GM19463 (cell line): Measurements from ENCODE around the gene GFM2.
A peak's percentile ranks its signal among the peaks of the same experiment; 100 is the strongest.
"Not testable (repeated sequence)": the region's sequence is repeated elsewhere in the genome, so short reads cannot be mapped to it uniquely, and the experiment has no call there.

ENCODE experiments used
- ATAC-seq: cut with Tn5 transposase; IDR thresholded peaks from one replicate; pipeline ENCODE4 v1.9.1; 2021; ENCODE audit warnings: mild to moderate bottlenecking, moderate library complexity; ENCODE audit not compliant: unreplicated experiment

GFM2 gene

GRCh38 chr5:74725331-74725730 lies 41.6 kb downstream of the GFM2 start:
- ATAC-seq: no peak

- no peak for ATAC-seq
Measured at GRCh38 chr5:74722271-74722670, 44.6 kb downstream of the GFM2 start.

- ATAC-seq: no peak
Measured at GRCh38 chr5:74717596-74717995, 49.3 kb downstream of the GFM2 start.

- no peak for ATAC-seq
Measured at GRCh38 chr5:74693191-74693590, 73.7 kb downstream of the GFM2 start.

GRCh38 chr5:74686962-74687751 lies 79.8 kb downstream of the GFM2 start:
- no peak for ATAC-seq

GRCh38 chr5:74685979-74686631 lies 80.8 kb downstream of the GFM2 start:
- peak; percentile 44 for ATAC-seq

- ATAC-seq: peak; percentile 76
Measured at GRCh38 chr5:74684900-74685851, 81.7 kb downstream of the GFM2 start, which contains the start of gene HEXB. Gene HEXB, plus strand, starts transcription at chr5:74685233. Its CDS starts 28 bp downstream, at chr5:74685261.

GRCh38 chr5:74679966-74680365 lies 87.0 kb downstream of the GFM2 start:
- ATAC-seq: no peak

GRCh38 chr5:74679300-74679699 lies 87.6 kb downstream of the GFM2 start:
- ATAC-seq: not testable (repeated sequence)

- not testable (repeated sequence) for ATAC-seq
Measured at GRCh38 chr5:74678123-74678522, 88.8 kb downstream of the GFM2 start.

- ATAC-seq: not testable (repeated sequence)
Measured at GRCh38 chr5:74676466-74676865, 90.5 kb downstream of the GFM2 start.

- ATAC-seq: no peak
Measured at GRCh38 chr5:74673011-74673790, 93.7 kb downstream of the GFM2 start.

GRCh38 chr5:74672215-74672877 lies 94.6 kb downstream of the GFM2 start:
- ATAC-seq: no peak
